Activated CD4-positive, alpha-beta T cell treated with anti-CD3 and anti-CD28 coated beads, Interleukin-2, amount 50 U/mL, for 48 hours (primary cell): ENCODE measurements around the gene ASCL3.
"Not testable (repeated sequence)": the region's sequence is repeated elsewhere in the genome, so short reads cannot be mapped to it uniquely, and the experiment has no call there.

ENCODE experiments used
- DNase-seq, 2 experiments: peaks; one replicate each; pipeline ENCODE4 v3.0.0-alpha.2; 2020

ASCL3 gene

GRCh38 chr11:8942518-8943066 lies at the start of gene ASCL3:
ASCL3 (minus strand) TSS chr11:8943016; CDS start chr11:8938161, 4,855 bp downstream.
- DNase-seq: no peak

- DNase-seq: no peak
Measured at GRCh38 chr11:8989453-8989852, 46.6 kb upstream of the ASCL3 start.

GRCh38 chr11:8988329-8989234 lies 45.8 kb upstream of the ASCL3 start:
- DNase-seq: no peak

- DNase-seq: no peak
Measured at GRCh38 chr11:8987446-8987845, 44.6 kb upstream of the ASCL3 start.

GRCh38 chr11:8986772-8987171 lies 44.0 kb upstream of the ASCL3 start:
- not testable (repeated sequence) for DNase-seq

GRCh38 chr11:8985462-8985861 lies 42.6 kb upstream of the ASCL3 start:
- no peak for DNase-seq

- peak in 1 of 2 experiments; percentile 19 for DNase-seq
Measured at GRCh38 chr11:8983552-8983951, 40.7 kb upstream of the ASCL3 start.

GRCh38 chr11:8980485-8980884 lies 37.7 kb upstream of the ASCL3 start:
- no peak for DNase-seq

- not testable (repeated sequence) for DNase-seq
Measured at GRCh38 chr11:8979365-8979764, 36.5 kb upstream of the ASCL3 start.

- no peak for DNase-seq
Measured at GRCh38 chr11:8973121-8973520, 30.3 kb upstream of the ASCL3 start.

GRCh38 chr11:8971924-8972316 lies 29.1 kb upstream of the ASCL3 start:
- no peak for DNase-seq

- no peak for DNase-seq
Measured at GRCh38 chr11:8971196-8971923, 28.5 kb upstream of the ASCL3 start.

- no peak for DNase-seq
Measured at GRCh38 chr11:8967184-8967583, 24.4 kb upstream of the ASCL3 start.

- peak; percentile 89 for DNase-seq
Measured at GRCh38 chr11:8964324-8965320, 21.8 kb upstream of the ASCL3 start, which contains the start of gene TMEM9B. TMEM9B (minus strand) TSS chr11:8964442; CDS start chr11:8964313, 129 bp downstream.

- peak; percentile 80 to 87 for DNase-seq
Measured at GRCh38 chr11:8963569-8964323, 20.9 kb upstream of the ASCL3 start.

- DNase-seq: no peak
Measured at GRCh38 chr11:8962841-8963240, 20.0 kb upstream of the ASCL3 start.

GRCh38 chr11:8961401-8961800 lies 18.6 kb upstream of the ASCL3 start:
- no peak for DNase-seq

- no peak for DNase-seq
Measured at GRCh38 chr11:8959546-8960166, 16.8 kb upstream of the ASCL3 start.

- peak in 1 of 2 experiments; percentile 15 for DNase-seq
Measured at GRCh38 chr11:8956860-8957259, 14.0 kb upstream of the ASCL3 start.

GRCh38 chr11:8948886-8949285 lies 6.1 kb upstream of the ASCL3 start:
- DNase-seq: no peak
